GM12878 (cell line): ENCODE data around the gene UNC5CL. TPM values are rescaled to one million over a fixed set of nuclear protein-coding genes. Genes with fewer than 3 reads are reported as not detected.

Experiments used
- ATAC-seq: fragments of 200-7000 bp; cut with Tn5 transposase; 3 replicates; pipeline ENCODE4 v1.9.1; 2020; ENCODE audit warnings: mild to moderate bottlenecking, moderate library complexity
- BruUV-seq: library from RNA; stranded (reverse); fragments of 400-500 nt; replicated peaks from 2 replicates; lab custom pipeline; 2021; lab: Mats Ljungman, UMichigan
- CTCF ChIA-PET: fragments of 300-600 bp; sonication (Branson Sonifier 250); formaldehyde crosslinking; extraction: SDS; loops from one replicate; lab custom pipeline; 2021; ENCODE audit warnings: inconsistent platforms; lab: Yijun Ruan, JAX
- POLR2A ChIA-PET: fragments of 350-600 bp; formaldehyde crosslinking; extraction: SDS; loops from one replicate; lab custom pipeline; 2021; ENCODE audit warnings: inconsistent platforms; lab: Charles Lee
- RAD21 ChIA-PET: fragments of 300-600 bp; sonication (Branson Sonifier 250); formaldehyde crosslinking; loops from one replicate; lab custom pipeline; 2023; ENCODE audit warnings: antibody characterized with exemption; ENCODE audit not compliant: unreplicated experiment; lab: Charles Lee
- SMC1A ChIA-PET: fragments of 300-600 bp; sonication (Branson Sonifier 250); formaldehyde crosslinking; loops from one replicate; lab custom pipeline; 2023; ENCODE audit not compliant: unreplicated experiment, uncharacterized antibody; lab: Charles Lee
- DNase-seq: peaks from one replicate; pipeline ENCODE4 v3.0.0-alpha.2; 2011; ENCODE audit warnings: low read depth, low spot score
- FAIRE-seq: peaks from 3 replicates; lab custom pipeline; 2011; peaks lifted over from hg19 to GRCh38; lab: Jason Lieb, UNC
- H2AFZ ChIP-seq: 2 replicates; pipeline ENCODE4 v1.6.0; 2011; ENCODE audit warnings: low read depth, low read length, control low read depth; ENCODE audit not compliant: control insufficient read depth
- H3K27ac ChIP-seq: 2 replicates; pipeline ENCODE4 v1.5.1; 2011; ENCODE audit warnings: control low read depth; ENCODE audit not compliant: control insufficient read depth, insufficient read depth
- H3K27me3 ChIP-seq, 2 experiments: replicated peaks in 1 of 2; 2 replicates each; pipeline versions ENCODE4 v1.6.0 to v1.6.1; 2011; ENCODE audit warnings: low read length in 1 of 2; ENCODE audit not compliant: control insufficient read depth in 2 of 2, insufficient read depth in 2 of 2
- H3K36me3 ChIP-seq, 2 experiments: 2 replicates each; pipeline ENCODE4 v1.5.1; 2011; ENCODE audit warnings: low read length in 1 of 2; ENCODE audit not compliant: control insufficient read depth in 2 of 2, insufficient read depth in 2 of 2
- H3K4me1 ChIP-seq: 2 replicates; pipeline ENCODE4 v1.6.1; 2011; ENCODE audit warnings: mild to moderate bottlenecking, low read length, moderate library complexity, mixed read lengths; ENCODE audit not compliant: control insufficient read depth, insufficient read depth
- H3K4me2 ChIP-seq: 2 replicates; pipeline ENCODE4 v1.6.0; 2011; ENCODE audit warnings: control low read depth; ENCODE audit not compliant: control insufficient read depth, insufficient read depth
- H3K4me3 ChIP-seq: fragments of 200-600 bp; sonication (generic); 2 replicates; pipeline ENCODE4 v1.5.1; 2016
- H3K79me2 ChIP-seq: 2 replicates; pipeline ENCODE4 v1.6.0; 2011; ENCODE audit warnings: low read length; ENCODE audit not compliant: control insufficient read depth, insufficient read depth
- H3K9ac ChIP-seq: 2 replicates; pipeline ENCODE4 v1.8.0; 2011; ENCODE audit warnings: low read length, control low read depth, mixed read lengths; ENCODE audit not compliant: control insufficient read depth, insufficient read depth
- H3K9me3 ChIP-seq: replicated peaks from 3 replicates; pipeline ENCODE4 v1.5.1; 2011; ENCODE audit warnings: mild to moderate bottlenecking, low read length; ENCODE audit not compliant: control insufficient read depth, insufficient read depth
- H4K20me1 ChIP-seq: 2 replicates; pipeline ENCODE4 v1.6.0; 2011; ENCODE audit not compliant: control insufficient read depth, insufficient read depth
- BACH1 ChIP-seq: fragments of 450-650 bp; IDR thresholded peaks from 2 replicates; pipeline ENCODE4 v1.6.1; 2017; ENCODE audit warnings: mild to moderate bottlenecking, borderline replicate concordance
- BCL3 ChIP-seq: IDR thresholded peaks from 2 replicates; pipeline ENCODE4 v1.6.1; 2011; ENCODE audit warnings: borderline replicate concordance, low read depth, mild to moderate bottlenecking, moderate library complexity, low read length; ENCODE audit not compliant: insufficient read depth, poor library complexity, severe bottlenecking
- CHD4 ChIP-seq: fragments of 200-600 bp; sonication (generic); IDR thresholded peaks from 2 replicates; pipeline ENCODE4 v1.6.1; 2016; ENCODE audit warnings: mild to moderate bottlenecking
- EP300 ChIP-seq, 2 experiments: fragments of 150-350 bp in 1 of 2; IDR thresholded peaks; 2 replicates each; pipeline ENCODE4 v1.6.1; 2011 to 2012; ENCODE audit warnings: low read depth in 2 of 2, low read length in 2 of 2, borderline replicate concordance in 1 of 2, improper control_type of control experiment in 1 of 2, inconsistent platforms in 1 of 2; ENCODE audit not compliant: control insufficient read depth in 1 of 2
- ESRRA ChIP-seq: IDR thresholded peaks from 2 replicates; pipeline ENCODE4 v1.6.1; 2012; ENCODE audit warnings: mild to moderate bottlenecking, low read length, improper control_type of control experiment
- GATAD2B ChIP-seq: fragments of 450-650 bp; conservative IDR thresholded peaks from 2 replicates; pipeline ENCODE4 v1.6.1; 2017; ENCODE audit warnings: low read depth, mild to moderate bottlenecking, moderate library complexity
- IRF3 ChIP-seq: fragments of 450-650 bp; IDR thresholded peaks from 2 replicates; pipeline ENCODE4 v1.6.1; 2014; ENCODE audit warnings: mild to moderate bottlenecking
- NR2C2 ChIP-seq: IDR thresholded peaks from 2 replicates; pipeline ENCODE4 v1.6.1; 2011; ENCODE audit warnings: borderline replicate concordance, low read depth; ENCODE audit not compliant: control insufficient read depth, insufficient read length
- PAX5 ChIP-seq: IDR thresholded peaks from 2 replicates; pipeline ENCODE4 v1.6.1; 2011; ENCODE audit warnings: low read depth, low read length, borderline replicate concordance
- SKIL ChIP-seq: fragments of 450-650 bp; IDR thresholded peaks from 2 replicates; pipeline ENCODE4 v1.6.1; 2017; ENCODE audit warnings: mild to moderate bottlenecking, low read depth, inconsistent platforms; ENCODE audit not compliant: poor library complexity, severe bottlenecking
- TARDBP ChIP-seq: IDR thresholded peaks from 2 replicates; pipeline ENCODE4 v1.6.1; 2016; ENCODE audit warnings: borderline replicate concordance
- TCF3 ChIP-seq: IDR thresholded peaks from 2 replicates; pipeline ENCODE4 v1.6.1; 2012; ENCODE audit warnings: low read depth, mild to moderate bottlenecking, low read length, borderline replicate concordance; ENCODE audit not compliant: insufficient read depth
- ZNF384 ChIP-seq: IDR thresholded peaks from 2 replicates; pipeline ENCODE4 v1.6.1; 2012; ENCODE audit warnings: low read depth, mild to moderate bottlenecking, low read length, improper control_type of control experiment, borderline replicate concordance
- WGBS: methylation state at CpG from one replicate; pipeline ENCODE4 v1.1.6; 2016; ENCODE audit warnings: low lambda C conversion rate; ENCODE audit not compliant: insufficient replicate concordance, insufficient coverage; ENCODE audit errors: missing lambda C conversion rate; 5-methylcytosine and 5-hydroxymethylcytosine counted together
- in situ Hi-C: fragments of 300-500 bp; cut with MboI; formaldehyde crosslinking; loops from 9 replicates; pipeline ENCODE4 v1.14.3; 2018; ENCODE audit warnings: mixed read lengths
- intact Hi-C: fragments of 100-400 bp; cut with micrococcal nuclease; formaldehyde crosslinking; loops from one replicate; pipeline ENCODE4 v1.14.2; 2022; ENCODE audit not compliant: unreplicated experiment
- polyA plus RNA-seq, 11 experiments: library from polyadenylated mRNA; depleted of rRNA in 4 of 11; unstranded in 6 of 11; stranded (reverse) in 5 of 11; fragments of >200 nt; fragmentation: Nextera tagmentation in 4 of 11; fragmentation: Illumina TruSeq in 1 of 11; extraction: Ambion mirVana in 4 of 11; extraction: Trizol in 1 of 11; gene quantifications; 1 replicate in 1 of 11; 2 replicates in 10 of 11; pipeline versions ENCODE4 v1.2.1 to v1.2.3, GENCODE V29; 2011 to 2016; ENCODE audit warnings: inconsistent platforms in 2 of 11, missing spikeins in 2 of 11, low read depth in 1 of 11
- total RNA-seq, 4 experiments: library from RNA; depleted of rRNA in 3 of 4; stranded (reverse); fragments of >200 nt in 3 of 4; fragmentation: Illumina TruSeq in 1 of 4; extraction: Trizol in 1 of 4; gene quantifications; 2 replicates each; pipeline versions ENCODE4 v1.2.1 to v1.2.3, GENCODE V29; 2013 to 2021
- TF ChIP-seq, protein P1 (sequence below): fragments of 450-650 bp; IDR thresholded peaks from 2 replicates; pipeline ENCODE4 v1.6.1; 2017; ENCODE audit warnings: mild to moderate bottlenecking, moderate library complexity

The UNC5CL gene
- total and polyA plus RNA-seq, 10 of the 15 experiments (the other 5 are each of a cell fraction or from before 2014, with no cell fraction given): 0.11 to 1.2 (median 0.46) TPM; not detected in 1

DNA sequence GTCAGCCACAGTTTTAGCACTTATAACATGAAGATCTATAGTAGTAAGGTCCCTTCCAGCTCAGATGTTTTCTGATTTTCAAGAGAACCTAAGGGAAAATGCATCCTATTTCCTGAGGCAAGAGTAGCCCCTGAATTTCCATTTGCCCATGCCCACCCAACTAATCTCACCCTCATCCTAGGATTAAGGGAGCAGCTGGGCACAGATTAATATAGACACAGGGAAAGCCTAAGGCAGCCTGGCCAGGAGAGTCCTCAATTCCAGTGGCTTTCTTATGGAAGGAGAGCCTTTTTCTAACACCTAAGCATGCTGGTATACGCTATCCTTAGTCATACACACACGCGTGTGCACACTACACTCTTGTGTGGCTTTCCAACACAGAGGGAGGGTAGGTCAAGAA is 15.5 kb upstream of the UNC5CL start:
- Histone ChIP-seq H3K27me3 (no peaks in the 10 kb centered on the region), H2AFZ (no peak overlapping the region), H3K79me2 (no peaks in the 10 kb centered on the region), H3K4me2 (no peak overlapping the region), H4K20me1 (no peaks in the 10 kb centered on the region), H3K36me3 (no peaks in the 10 kb centered on the region; a peak in 1 of 4 replicates), H3K9me3 (no peaks in the 10 kb centered on the region), H3K27ac (no peak overlapping the region), H3K9ac (no peak overlapping the region), H3K4me3 (no peak overlapping the region), H3K4me1 (no peaks in the 10 kb centered on the region)
- in situ Hi-C loops: no loop called here
- FAIRE-seq (no peak), ATAC-seq (no peak), DNase-seq (no peak)
- WGBS: 96% methylated on average over 3 of the region's 3 CpGs
- POLR2A ChIA-PET: no interaction called here
- CTCF ChIA-PET: interaction anchor here (1.0 to 2.5 kb wide), 5 partner anchors 9 to 42 kb away, joined by 3 to 17 read pairs (median 8); no protein-coding TSS in a partner anchor
- RAD21 ChIA-PET: no interaction called here
- TF ChIP-seq EP300 (IDR thresholded peaks at IDR 0.05; ENCODE audit: borderline replicate concordance in 1 of 2, control insufficient read depth in 1 of 2, low read depth in 2 of 2, low read length in 2 of 2) (no peak), GATAD2B (no peak), ZNF384 (no peak), TARDBP (no peak), IRF3 (no peak), NR2C2 (no peak), ESRRA (no peak), TCF3 (no peak), SKIL (no peak), PAX5 (no peak), CHD4 (no peak), BCL3 (no peak), BACH1 (no peak)
- TF ChIP-seq, protein P1, sequence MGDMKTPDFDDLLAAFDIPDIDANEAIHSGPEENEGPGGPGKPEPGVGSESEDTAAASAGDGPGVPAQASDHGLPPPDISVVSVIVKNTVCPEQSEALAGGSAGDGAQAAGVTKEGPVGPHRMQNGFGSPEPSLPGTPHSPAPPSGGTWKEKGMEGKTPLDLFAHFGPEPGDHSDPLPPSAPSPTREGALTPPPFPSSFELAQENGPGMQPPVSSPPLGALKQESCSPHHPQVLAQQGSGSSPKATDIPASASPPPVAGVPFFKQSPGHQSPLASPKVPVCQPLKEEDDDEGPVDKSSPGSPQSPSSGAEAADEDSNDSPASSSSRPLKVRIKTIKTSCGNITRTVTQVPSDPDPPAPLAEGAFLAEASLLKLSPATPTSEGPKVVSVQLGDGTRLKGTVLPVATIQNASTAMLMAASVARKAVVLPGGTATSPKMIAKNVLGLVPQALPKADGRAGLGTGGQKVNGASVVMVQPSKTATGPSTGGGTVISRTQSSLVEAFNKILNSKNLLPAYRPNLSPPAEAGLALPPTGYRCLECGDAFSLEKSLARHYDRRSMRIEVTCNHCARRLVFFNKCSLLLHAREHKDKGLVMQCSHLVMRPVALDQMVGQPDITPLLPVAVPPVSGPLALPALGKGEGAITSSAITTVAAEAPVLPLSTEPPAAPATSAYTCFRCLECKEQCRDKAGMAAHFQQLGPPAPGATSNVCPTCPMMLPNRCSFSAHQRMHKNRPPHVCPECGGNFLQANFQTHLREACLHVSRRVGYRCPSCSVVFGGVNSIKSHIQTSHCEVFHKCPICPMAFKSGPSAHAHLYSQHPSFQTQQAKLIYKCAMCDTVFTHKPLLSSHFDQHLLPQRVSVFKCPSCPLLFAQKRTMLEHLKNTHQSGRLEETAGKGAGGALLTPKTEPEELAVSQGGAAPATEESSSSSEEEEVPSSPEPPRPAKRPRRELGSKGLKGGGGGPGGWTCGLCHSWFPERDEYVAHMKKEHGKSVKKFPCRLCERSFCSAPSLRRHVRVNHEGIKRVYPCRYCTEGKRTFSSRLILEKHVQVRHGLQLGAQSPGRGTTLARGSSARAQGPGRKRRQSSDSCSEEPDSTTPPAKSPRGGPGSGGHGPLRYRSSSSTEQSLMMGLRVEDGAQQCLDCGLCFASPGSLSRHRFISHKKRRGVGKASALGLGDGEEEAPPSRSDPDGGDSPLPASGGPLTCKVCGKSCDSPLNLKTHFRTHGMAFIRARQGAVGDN: no peak
- SMC1A ChIA-PET: no interaction called here
- no TSS peak for BruUV-seq
- intact Hi-C loops: no loop called here
